Adrenal gland (tissue), 5 donors: ENCODE measurements around the gene CNPPD1.

Experiments used
- POLR2A ChIP-seq, 2 donors: fragments of 450-650 bp; IDR thresholded peaks; one replicate each; pipeline ENCODE4 v1.6.1; 2017; ENCODE audit warnings: antibody characterized with exemption in 2 of 2, mild to moderate bottlenecking in 2 of 2, moderate library complexity in 1 of 2
- TF ChIP-seq, protein P1 (sequence below), 6 experiments: fragments of 450-650 bp in 4 of 6; fragments of 200-600 bp in 2 of 6; sonication (generic) in 1 of 6; IDR thresholded peaks; 1 replicate in 5 of 6; 2 replicates in 1 of 6; pipeline versions ENCODE4 v1.5.1 to v1.8.0; 2016 to 2021; ENCODE audit warnings: antibody characterized with exemption in 6 of 6, mild to moderate bottlenecking in 2 of 6, moderate library complexity in 1 of 6
- donor health status: DM: no; HTN: no; CAD: no.

DNA sequence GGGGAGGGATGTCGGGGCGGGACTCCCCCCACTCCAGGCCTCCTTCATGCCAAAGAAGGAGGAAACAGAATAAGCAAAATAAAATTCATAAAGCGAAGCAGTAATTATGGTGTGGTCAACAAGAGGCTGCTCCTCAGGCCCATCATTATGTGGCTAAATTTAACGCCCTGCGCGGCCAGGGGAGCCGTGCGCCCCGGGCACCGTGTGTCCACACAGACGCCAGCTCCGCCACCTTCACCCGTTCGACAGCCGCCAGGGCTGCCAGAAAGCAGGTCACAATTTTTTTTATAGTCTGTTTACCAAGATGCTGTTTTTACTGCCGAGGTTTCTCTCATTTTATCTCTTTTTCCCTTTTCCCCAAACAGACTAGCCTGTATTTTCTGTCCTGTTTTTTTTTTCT lies 47.1 kb downstream of the CNPPD1 start:
- TF ChIP-seq, protein P1, sequence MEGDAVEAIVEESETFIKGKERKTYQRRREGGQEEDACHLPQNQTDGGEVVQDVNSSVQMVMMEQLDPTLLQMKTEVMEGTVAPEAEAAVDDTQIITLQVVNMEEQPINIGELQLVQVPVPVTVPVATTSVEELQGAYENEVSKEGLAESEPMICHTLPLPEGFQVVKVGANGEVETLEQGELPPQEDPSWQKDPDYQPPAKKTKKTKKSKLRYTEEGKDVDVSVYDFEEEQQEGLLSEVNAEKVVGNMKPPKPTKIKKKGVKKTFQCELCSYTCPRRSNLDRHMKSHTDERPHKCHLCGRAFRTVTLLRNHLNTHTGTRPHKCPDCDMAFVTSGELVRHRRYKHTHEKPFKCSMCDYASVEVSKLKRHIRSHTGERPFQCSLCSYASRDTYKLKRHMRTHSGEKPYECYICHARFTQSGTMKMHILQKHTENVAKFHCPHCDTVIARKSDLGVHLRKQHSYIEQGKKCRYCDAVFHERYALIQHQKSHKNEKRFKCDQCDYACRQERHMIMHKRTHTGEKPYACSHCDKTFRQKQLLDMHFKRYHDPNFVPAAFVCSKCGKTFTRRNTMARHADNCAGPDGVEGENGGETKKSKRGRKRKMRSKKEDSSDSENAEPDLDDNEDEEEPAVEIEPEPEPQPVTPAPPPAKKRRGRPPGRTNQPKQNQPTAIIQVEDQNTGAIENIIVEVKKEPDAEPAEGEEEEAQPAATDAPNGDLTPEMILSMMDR (IDR thresholded peaks at IDR 0.05) = no peak
- no peak for TF ChIP-seq POLR2A (IDR thresholded peaks at IDR 0.05)
